ENCODE measurements around the gene PROCA1.
"Not testable (repeated sequence)": the region's sequence is repeated elsewhere in the genome, so short reads cannot be mapped to it uniquely, and the experiment has no call there.

Gene PROCA1

GRCh38 chr17:28667870-28668269 lies 43.8 kb downstream of the PROCA1 start:
- DNase-seq (ENCODE audit: low spot score), result no peak

DNA sequence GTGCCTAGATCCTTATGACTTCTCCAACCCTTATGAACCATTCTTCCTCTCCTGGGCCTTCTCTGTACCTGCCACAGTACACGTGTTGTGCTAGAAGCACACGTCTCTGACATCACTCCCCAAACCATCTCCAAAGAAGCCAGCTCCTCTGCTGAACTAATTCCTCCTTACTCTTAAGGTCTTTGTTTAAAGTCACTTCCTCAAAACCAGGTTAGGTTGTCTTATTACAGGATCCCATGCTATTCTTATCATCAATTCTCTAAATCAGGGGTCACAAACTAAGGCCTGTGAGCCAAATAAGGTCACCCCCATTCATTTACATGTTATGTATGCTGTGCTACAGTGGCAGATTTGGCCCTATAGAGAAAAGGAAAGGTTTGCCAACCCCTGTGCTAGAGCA lies 45.7 kb downstream of the PROCA1 start:
- DNase-seq (ENCODE audit: low spot score), result no peak

- DNase-seq (ENCODE audit: low spot score), result no peak
These were observed 48.0 kb downstream of the PROCA1 start for GRCh38 chr17:28663723-28664122.

- DNase-seq (ENCODE audit: low spot score), result no peak
These were observed 49.2 kb downstream of the PROCA1 start for GRCh38 chr17:28662527-28662829.

DNA sequence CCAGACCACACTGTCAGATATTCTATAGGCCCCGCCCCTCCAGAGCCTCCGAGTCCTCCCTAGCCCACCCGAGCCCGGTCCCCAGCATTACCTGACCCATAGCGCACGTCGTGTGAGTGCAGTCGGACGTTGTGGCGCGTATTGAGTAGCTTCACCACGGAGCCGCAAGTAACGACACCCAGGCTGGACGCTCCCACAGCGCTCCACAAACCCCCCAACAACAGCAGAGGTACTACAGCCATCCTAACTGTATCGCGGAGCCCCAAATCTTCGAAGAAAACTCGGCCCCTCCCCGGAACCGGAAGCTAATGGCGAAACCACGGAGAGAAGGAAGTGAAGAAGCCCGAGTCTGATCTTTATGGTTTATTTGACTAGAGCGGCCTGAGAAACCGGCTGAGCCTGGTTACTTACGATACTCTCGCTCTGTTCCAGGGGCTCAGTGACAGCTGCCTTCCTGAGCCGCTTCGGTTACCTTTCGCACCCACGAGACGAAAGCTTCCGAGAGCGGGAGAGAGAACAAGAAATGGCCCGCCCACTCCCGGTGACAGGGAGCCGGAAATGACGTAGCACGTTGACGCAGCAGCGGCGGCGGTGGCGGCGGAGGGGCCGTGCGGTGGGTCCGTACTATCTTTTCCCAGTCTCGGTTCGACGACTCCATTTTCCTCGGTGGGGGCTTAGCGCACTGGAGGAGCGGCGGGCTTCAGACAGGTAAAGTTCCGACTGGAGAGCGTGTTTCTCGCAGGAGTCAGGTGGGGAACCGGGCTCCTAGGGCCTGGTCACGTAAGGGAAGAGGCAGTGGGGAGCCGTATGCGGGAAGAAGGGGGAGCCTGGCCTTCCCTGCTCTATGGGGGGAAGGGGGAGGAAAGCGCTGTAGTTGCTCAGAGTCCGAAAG lies 49.8 kb downstream of the PROCA1 start, which contains the start of the genes SDF2 and SUPT6H:
TSS of gene SDF2 (minus strand) at position 272 of the 892 bp plus-strand sequence. CDS start at position 242, 30 bp downstream.
TSS of gene SUPT6H (plus strand) at position 571 of the 892 bp plus-strand sequence. CDS start 11,197 bp downstream, outside the sequence.
- peak; percentile 94 for DNase-seq (ENCODE audit: low spot score)

GRCh38 chr17:28659497-28659881 lies 52.2 kb downstream of the PROCA1 start:
- DNase-seq (ENCODE audit: low spot score), result not testable (repeated sequence)

- not testable (repeated sequence) for DNase-seq (ENCODE audit: low spot score)
These were observed 52.8 kb downstream of the PROCA1 start for GRCh38 chr17:28658766-28659496.

DNA sequence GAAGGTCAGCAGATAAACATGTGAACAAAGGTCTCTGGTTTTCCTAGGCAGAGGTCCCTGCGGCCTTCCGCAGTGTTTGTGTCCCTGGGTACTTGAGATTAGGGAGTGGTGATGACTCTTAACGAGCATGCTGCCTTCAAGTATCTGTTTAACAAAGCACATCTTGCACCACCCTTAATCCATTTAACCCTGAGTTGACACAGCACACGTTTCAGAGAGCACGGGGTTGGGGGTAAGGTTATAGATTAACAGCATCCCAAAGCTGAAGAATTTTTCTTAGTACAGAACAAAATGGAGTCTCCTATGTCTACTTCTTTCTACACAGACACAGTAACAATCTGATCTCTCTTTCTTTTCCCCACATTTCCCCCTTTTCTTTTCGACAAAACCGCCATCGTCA lies 53.3 kb downstream of the PROCA1 start:
- not testable (repeated sequence) for DNase-seq (ENCODE audit: low spot score)

GRCh38 chr17:28657756-28658155 lies 53.9 kb downstream of the PROCA1 start:
- DNase-seq (ENCODE audit: low spot score), result no peak

DNA sequence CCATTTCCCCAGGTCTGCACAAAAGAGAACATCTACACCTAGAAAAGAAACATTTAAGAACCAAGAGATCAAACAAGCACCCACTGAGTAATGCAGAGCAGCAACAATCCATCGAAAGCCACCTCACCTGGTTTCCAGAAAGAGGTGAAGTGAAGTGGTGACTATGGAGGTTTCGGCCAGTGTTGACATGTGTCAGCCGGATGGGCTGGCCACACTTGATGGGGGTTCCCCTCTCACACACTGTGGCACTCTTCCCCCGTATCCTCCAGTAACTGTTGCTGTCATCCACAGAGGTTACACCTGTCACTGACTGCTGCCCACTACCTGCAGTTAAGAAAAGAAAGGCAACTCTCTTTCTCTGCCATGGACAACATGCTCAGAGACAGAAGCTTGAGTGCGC lies 56.5 kb downstream of the PROCA1 start:
- no peak for DNase-seq (ENCODE audit: low spot score)
